Choroid plexus epithelial cell (primary cell): ENCODE data around the gene TPCN2.
"Not testable (repeated sequence)": the region's sequence is repeated elsewhere in the genome, so short reads cannot be mapped to it uniquely, and the experiment has no call there.

Experiments
- DNase-seq: peaks from one replicate; pipeline ENCODE4 v3.0.0-alpha.2; 2010; ENCODE audit warnings: low read depth
- H3K4me3 ChIP-seq: 2 replicates; pipeline ENCODE4 v1.5.1; 2011; ENCODE audit warnings: low read depth, mild to moderate bottlenecking, control low read depth, low read length, moderate library complexity
- CTCF ChIP-seq: conservative IDR thresholded peaks from 2 replicates; pipeline ENCODE4 v1.5.1; 2011; ENCODE audit warnings: low read depth, mild to moderate bottlenecking, control low read depth, inconsistent platforms, low read length, moderate library complexity

Gene TPCN2

GRCh38 chr11:69137151-69137844, 88.6 kb downstream of the TPCN2 start:
- no peak overlapping the region for H3K4me3 ChIP-seq
- TF ChIP-seq CTCF: no peak
- DNase-seq: no peak

GRCh38 chr11:69138265-69138664, 89.5 kb downstream of the TPCN2 start:
- no peak for TF ChIP-seq CTCF
- H3K4me3 ChIP-seq: no peak overlapping the region
- DNase-seq: peak; percentile 70

GRCh38 chr11:69140161-69140560, 91.4 kb downstream of the TPCN2 start:
- not testable (repeated sequence) for H3K4me3 ChIP-seq, DNase-seq

GRCh38 chr11:69140635-69141034, 91.9 kb downstream of the TPCN2 start:
- DNase-seq: no peak
- TF ChIP-seq CTCF: no peak
- no peak overlapping the region for H3K4me3 ChIP-seq

- H3K4me3 ChIP-seq: no peak overlapping the region
- TF ChIP-seq CTCF: no peak
- DNase-seq: no peak
Measured at GRCh38 chr11:69141742-69142141, 93.0 kb downstream of the TPCN2 start.

- TF ChIP-seq CTCF: no peak
- DNase-seq: no peak
- H3K4me3 ChIP-seq: no peak overlapping the region
Measured at GRCh38 chr11:69142895-69143294, 94.2 kb downstream of the TPCN2 start.

- H3K4me3 ChIP-seq: no peak overlapping the region
- TF ChIP-seq CTCF: no peak
- no peak for DNase-seq
Measured at GRCh38 chr11:69144316-69145049, 95.8 kb downstream of the TPCN2 start.
